IPS-20b (cell line): ENCODE data around the gene MATCAP1.

Experiments
- H3K27ac ChIP-seq: one replicate; pipeline ENCODE4 v1.5.1; 2013; ENCODE audit warnings: low read length
- H3K27me3 ChIP-seq: 2 replicates; pipeline ENCODE4 v1.6.1; 2013; ENCODE audit warnings: mild to moderate bottlenecking, low read length, inconsistent platforms; ENCODE audit not compliant: insufficient read depth
- H3K36me3 ChIP-seq: 2 replicates; pipeline ENCODE4 v1.6.1; 2013; ENCODE audit warnings: low read depth, mild to moderate bottlenecking, inconsistent platforms, low read length, moderate library complexity; ENCODE audit not compliant: insufficient read depth
- H3K4me1 ChIP-seq: 2 replicates; pipeline ENCODE4 v1.6.1; 2013; ENCODE audit warnings: mild to moderate bottlenecking, control low read depth, inconsistent platforms, low read length, moderate library complexity; ENCODE audit not compliant: insufficient read depth
- H3K4me3 ChIP-seq: 2 replicates; pipeline ENCODE4 v1.5.1; 2013; ENCODE audit warnings: mild to moderate bottlenecking, low read length, inconsistent platforms
- H3K9ac ChIP-seq: 2 replicates; pipeline ENCODE4 v1.6.1; 2013; ENCODE audit warnings: low read depth, mild to moderate bottlenecking, inconsistent platforms, low read length, moderate library complexity
- H3K9me3 ChIP-seq: 2 replicates; pipeline ENCODE4 v1.6.1; 2013; ENCODE audit warnings: mild to moderate bottlenecking, low read depth, low read length, inconsistent platforms; ENCODE audit not compliant: insufficient read depth

MATCAP1 gene

DNA sequence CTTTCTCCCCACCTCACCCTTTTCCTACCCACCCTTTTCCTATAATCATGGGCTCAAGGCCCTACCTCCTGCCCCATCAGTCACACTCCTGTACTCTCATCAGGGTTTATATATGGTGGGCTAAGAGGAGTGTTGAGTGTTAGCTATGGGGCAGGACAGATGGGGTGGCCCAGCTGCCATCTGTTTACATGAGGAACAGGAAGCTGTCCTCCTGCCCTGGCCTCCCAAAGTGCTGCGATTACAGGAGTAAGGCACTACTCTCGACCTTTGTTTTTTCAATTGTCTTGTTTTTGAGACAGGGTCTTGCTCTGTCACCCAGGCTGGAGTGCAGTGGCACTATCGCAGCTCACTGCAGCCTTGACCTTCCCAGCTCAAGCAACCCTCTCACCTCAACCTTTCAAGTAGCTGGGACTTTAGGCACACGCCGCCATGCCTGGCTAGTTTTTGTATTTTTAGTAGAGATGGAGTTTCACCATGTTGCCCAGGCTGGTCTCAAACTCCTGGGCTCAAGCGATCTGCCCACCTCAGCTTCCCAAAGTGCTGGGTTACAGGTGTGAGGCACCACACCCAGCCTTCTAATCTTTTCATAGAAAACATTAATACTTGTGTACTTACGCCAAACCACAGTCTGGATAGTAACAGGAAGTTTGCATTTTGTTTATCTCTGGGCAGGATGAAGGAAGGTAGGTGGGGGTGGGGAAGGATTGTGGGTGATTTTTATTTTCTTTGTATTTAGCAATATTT lies 25.7 kb downstream of the MATCAP1 start:
- no peak overlapping the region for H3K4me3 ChIP-seq
- H3K4me1 ChIP-seq, result no peaks in the 10 kb centered on the region
- peaks cover 100% of the 10 kb centered on the region for H3K27me3 ChIP-seq
- no peak overlapping the region for H3K27ac ChIP-seq
- H3K9me3 ChIP-seq, result peaks cover 5% of the 10 kb centered on the region; the same call in 1 of the 2 replicates
- H3K9ac ChIP-seq, result no peak overlapping the region
- no peaks in the 10 kb centered on the region for H3K36me3 ChIP-seq

- Histone ChIP-seq H3K27me3 (peaks cover 100% of the 10 kb centered on the region), H3K4me3 (no peak overlapping the region), H3K9me3 (0 out of 2 replicates have a peak, but pooled peaks cover under 1% of the 10 kb centered on the region), H3K36me3 (no peaks in the 10 kb centered on the region), H3K4me1 (no peaks in the 10 kb centered on the region), H3K9ac (no peak overlapping the region), H3K27ac (no peak overlapping the region)
Measured at GRCh38 chr16:67157106-67157748, 26.5 kb downstream of the MATCAP1 start.

DNA sequence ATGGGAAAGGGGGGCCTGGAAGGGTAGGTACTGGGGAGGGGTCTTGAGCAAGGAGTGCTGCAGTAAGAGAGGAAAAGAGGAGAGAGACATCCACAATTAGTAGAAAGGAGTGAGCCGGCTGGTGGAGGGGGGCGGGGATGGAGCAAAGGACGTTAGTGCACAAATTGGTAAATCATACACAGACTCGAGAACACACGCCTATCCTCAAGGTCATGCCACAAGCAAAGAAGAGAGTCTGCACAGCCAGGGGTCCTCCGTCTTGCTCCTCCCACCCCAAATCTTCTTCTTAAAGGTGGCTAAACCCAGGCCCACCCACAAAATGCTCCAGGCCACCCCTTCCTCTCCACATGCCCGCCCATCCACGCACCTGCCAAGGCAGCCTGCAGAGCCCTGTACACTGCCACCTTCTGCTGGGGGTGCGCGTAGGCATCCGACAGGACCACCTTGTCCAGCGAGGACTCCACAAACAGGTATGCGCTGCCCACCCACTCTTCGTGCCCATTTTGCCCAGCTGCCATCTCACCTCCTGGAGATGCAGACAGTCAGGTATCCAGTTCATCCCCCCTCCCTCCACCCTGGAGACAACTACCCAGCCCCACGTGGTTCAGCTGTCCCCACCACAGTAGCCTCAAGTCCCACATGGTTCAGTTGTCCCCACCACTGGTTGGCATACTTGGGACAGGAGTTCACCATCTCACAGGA lies 27.5 kb downstream of the MATCAP1 start:
- Histone ChIP-seq H3K9ac (no peak overlapping the region), H3K36me3 (no peaks in the 10 kb centered on the region), H3K27ac (no peak overlapping the region), H3K27me3 (peaks cover 100% of the 10 kb centered on the region), H3K4me3 (no peak overlapping the region), H3K9me3 (no peaks in the 10 kb centered on the region), H3K4me1 (peaks cover 2% of the 10 kb centered on the region; the same call in 1 of the 2 replicates)

DNA sequence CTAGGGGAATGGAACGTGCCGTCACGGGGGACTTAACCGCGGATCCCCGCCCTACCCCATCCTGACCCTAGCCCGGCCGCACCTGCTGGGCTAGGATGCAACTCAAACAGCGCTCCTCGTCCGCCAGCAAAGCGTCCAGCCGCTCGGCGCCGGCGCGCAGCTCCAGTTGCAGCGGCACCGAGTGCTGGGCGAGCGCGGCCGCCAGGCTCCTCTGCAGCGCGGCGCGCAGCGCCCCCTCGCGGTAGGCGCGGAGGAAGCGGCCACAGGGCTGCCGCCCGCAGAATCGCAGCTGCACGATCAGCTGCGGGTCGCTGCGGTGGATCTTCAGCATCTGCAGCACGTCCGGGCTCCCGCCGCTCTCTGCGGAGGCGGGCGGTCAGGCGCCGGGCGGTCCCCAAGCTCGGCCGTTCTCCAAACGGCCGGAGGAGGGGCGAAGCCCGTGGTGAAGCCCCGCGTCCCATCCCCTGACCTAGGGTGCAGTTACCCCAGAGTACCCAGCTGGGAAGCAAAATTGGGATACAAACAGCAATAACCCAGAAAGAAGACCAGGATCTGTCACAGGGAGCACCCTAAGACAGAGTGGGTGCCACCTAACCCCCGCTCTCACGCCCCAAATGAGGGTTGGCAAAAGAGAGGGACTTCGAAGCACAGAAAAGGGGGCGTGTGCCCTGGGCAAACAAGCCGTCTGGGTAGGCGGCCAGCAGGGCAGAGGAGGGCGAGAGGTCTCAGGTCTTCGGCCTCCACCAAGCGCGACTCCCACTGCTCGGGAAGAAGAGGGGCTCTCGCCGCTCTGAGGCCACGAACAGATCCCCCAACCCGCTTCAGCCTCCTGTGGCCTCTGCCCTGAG lies 28.2 kb downstream of the MATCAP1 start:
- H3K9me3 ChIP-seq, result no peaks in the 10 kb centered on the region
- H3K36me3 ChIP-seq, result no peaks in the 10 kb centered on the region
- peak overlapping the region; percentile 52; the same call in 1 of the 2 replicates for H3K4me3 ChIP-seq
- H3K27me3 ChIP-seq, result peaks cover 100% of the 10 kb centered on the region
- H3K4me1 ChIP-seq, result peaks cover 4% of the 10 kb centered on the region; the same call in 1 of the 2 replicates
- no peak overlapping the region for H3K9ac ChIP-seq
- no peak overlapping the region for H3K27ac ChIP-seq

GRCh38 chr16:67154578-67155294 lies 29.0 kb downstream of the MATCAP1 start:
- H3K4me1 ChIP-seq, result peaks cover 4% of the 10 kb centered on the region; the same call in 1 of the 2 replicates
- no peak overlapping the region for H3K27ac ChIP-seq
- H3K36me3 ChIP-seq, result no peaks in the 10 kb centered on the region
- H3K9me3 ChIP-seq, result no peaks in the 10 kb centered on the region
- peaks cover 100% of the 10 kb centered on the region for H3K27me3 ChIP-seq
- no peak overlapping the region for H3K9ac ChIP-seq
- H3K4me3 ChIP-seq, result peak overlapping the region; percentile 52; the same call in 1 of the 2 replicates

GRCh38 chr16:67151431-67152097 lies 32.2 kb downstream of the MATCAP1 start:
- peaks cover 79% of the 10 kb centered on the region for H3K27me3 ChIP-seq
- peak overlapping the region; percentile 65; the same call in 1 of the 2 replicates for H3K9ac ChIP-seq
- H3K4me1 ChIP-seq, result peaks cover 4% of the 10 kb centered on the region; the same call in 1 of the 2 replicates
- H3K4me3 ChIP-seq, result peak overlapping the region; percentile 79
- H3K27ac ChIP-seq, result no peak overlapping the region
- H3K9me3 ChIP-seq, result no peaks in the 10 kb centered on the region
- peaks cover 21% of the 10 kb centered on the region; the same call in 1 of the 2 replicates for H3K36me3 ChIP-seq

DNA sequence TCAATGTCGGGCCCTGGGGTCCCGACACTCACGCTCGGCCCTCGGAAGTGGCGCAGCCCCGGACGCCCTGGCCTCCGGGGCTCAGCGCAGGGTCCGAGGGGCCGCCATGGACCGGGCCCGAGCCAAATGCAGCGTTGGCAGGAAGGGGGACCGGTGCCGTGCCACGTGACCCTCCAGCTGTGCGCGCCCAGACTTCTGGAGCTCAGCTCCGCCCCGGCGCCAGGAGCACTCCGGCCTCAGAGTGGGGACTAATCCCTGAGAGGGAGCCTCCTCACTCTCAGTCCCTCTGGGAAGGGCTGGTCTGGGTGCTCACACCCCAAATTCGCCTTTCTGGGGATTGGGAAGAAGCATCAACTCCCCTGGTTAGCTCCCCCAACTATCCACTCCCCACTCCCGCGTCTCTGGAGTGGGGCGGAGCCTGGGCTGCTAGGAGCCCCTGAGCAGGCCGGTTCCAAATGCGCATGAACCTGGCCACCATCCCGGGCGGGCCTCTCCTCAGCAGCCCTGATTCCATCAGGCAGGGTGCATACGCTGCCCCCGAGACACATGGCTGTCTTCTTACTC lies 32.8 kb downstream of the MATCAP1 start, which contains the start of gene B3GNT9:
B3GNT9 (minus strand) TSS at position 166 of the 564 bp plus-strand sequence. CDS start 513 bp downstream, outside the sequence.
- peak within 1 kb of the TSS; percentile 65; the same call in 1 of the 2 replicates for H3K9ac ChIP-seq
- H3K36me3 ChIP-seq, result peaks cover 28% of the 10 kb centered on the region
- H3K27me3 ChIP-seq, result peaks cover 72% of the 10 kb centered on the region
- no peaks in the 10 kb centered on the region for H3K9me3 ChIP-seq
- peaks cover 4% of the 10 kb centered on the region; the same call in 1 of the 2 replicates for H3K4me1 ChIP-seq
- peak within 1 kb of the TSS; percentile 79 for H3K4me3 ChIP-seq
- no peak within 1 kb of the TSS for H3K27ac ChIP-seq

GRCh38 chr16:67150047-67150832 lies 33.5 kb downstream of the MATCAP1 start:
- H3K36me3 ChIP-seq, result peaks cover 35% of the 10 kb centered on the region
- H3K4me1 ChIP-seq, result peaks cover 4% of the 10 kb centered on the region; the same call in 1 of the 2 replicates
- H3K27ac ChIP-seq, result no peak overlapping the region
- H3K9ac ChIP-seq, result peak overlapping the region; percentile 65; the same call in 1 of the 2 replicates
- H3K27me3 ChIP-seq, result peaks cover 66% of the 10 kb centered on the region
- H3K9me3 ChIP-seq, result no peaks in the 10 kb centered on the region
- peak overlapping the region; percentile 79 for H3K4me3 ChIP-seq

DNA sequence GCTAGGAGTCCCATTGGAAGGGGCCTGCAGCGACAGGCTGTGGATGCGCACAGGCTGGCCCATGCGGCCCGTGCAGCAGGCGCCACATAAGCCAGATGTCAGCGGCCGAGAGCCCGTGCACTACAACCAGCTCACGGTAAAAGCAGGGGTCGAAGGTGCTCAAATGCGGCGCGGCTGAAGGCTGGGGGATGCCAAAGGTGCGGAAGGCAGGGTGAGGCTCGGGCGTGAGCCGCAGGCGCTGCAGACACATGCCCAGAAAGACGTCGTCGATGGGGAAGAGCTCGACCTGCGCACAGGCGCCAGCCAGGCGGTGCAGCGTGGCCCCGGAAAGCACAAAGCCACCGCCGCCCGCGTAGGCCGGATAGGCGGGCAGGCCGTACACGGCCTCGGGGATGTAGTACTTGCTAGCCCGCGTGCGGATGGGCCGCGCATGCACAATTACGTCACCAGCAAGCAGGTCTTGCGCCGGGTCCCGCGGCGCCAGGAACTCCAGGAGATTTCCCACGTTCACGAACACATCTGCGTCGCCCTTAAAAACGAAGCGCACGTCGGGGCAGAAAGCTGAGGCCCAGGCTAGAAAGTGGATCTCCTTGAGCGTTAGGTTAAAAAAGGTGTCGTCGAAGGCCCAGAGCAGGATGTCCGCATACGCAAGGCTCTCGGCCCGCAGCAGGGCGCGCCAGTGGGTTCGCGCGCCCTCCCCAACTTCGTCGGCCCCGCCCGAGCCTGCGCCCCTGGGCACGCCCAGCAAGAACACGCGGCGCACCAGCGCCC lies 34.3 kb downstream of the MATCAP1 start:
- H3K36me3 ChIP-seq, result peaks cover 42% of the 10 kb centered on the region
- H3K4me1 ChIP-seq, result peaks cover 4% of the 10 kb centered on the region; the same call in 1 of the 2 replicates
- peak overlapping the region; percentile 79; the same call in 1 of the 2 replicates for H3K4me3 ChIP-seq
- peaks cover 58% of the 10 kb centered on the region for H3K27me3 ChIP-seq
- H3K9me3 ChIP-seq, result no peaks in the 10 kb centered on the region
- H3K9ac ChIP-seq, result no peak overlapping the region
- H3K27ac ChIP-seq, result no peak overlapping the region
